Measurements from ENCODE around the gene S100A14. TPM values are rescaled to one million over a fixed set of nuclear protein-coding genes. Genes with fewer than 3 reads are reported as not detected.

Gene S100A14
- total RNA-seq, 1 experiment from 2014 or later, result 332 TPM

DNA sequence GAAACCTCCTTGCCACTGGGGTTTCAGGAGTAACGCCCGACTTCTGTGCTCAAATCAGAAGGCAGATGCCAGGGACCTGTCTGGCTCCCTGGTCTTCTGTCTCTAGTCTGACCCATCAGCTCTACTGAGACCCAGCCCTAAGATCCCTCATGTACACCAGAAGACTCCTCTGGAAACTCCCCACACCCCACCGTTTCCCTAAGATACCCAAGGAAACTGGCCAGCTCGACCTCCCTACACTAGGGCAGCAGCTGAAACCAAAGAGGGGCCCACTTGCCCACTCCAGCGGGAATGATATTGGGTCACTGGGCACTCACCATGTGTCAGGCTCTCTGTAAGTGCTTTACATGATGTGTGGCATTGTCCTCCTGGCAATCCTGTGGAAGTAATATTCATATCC lies 2.7 kb downstream of the S100A14 start:
- no peaks in the 10 kb centered on the region for H3K9me3 Mint-ChIP-seq (ENCODE audit: unreplicated experiment)
- intact Hi-C loops (cut with micrococcal nuclease), result loop anchor here (1.0 kb wide), 1 partner anchor 21 kb away; the partner anchor contains the start of gene CHTOP
- BruUV-seq (replicated peaks), result no TSS peak
- no peak for TF ChIP-seq CTCF (IDR thresholded peaks at IDR 0.05; ENCODE audit: unreplicated experiment)
- H3K4me3 Mint-ChIP-seq (ENCODE audit: unreplicated experiment), result peak overlapping the region; percentile 90
- POLR2A ChIA-PET, result interaction anchor here (0.6 to 46.1 kb wide), 30 partner anchors 2 to 354 kb away, joined by 3 to 1272 read pairs (median 9); partner anchors contain the start of genes CHTOP, CREB3L4, GATAD2B and ILF2
- peaks cover 79% of the 10 kb centered on the region for H3K4me1 Mint-ChIP-seq (ENCODE audit: insufficient read depth, unreplicated experiment)
- H3K27me3 Mint-ChIP-seq (ENCODE audit: insufficient read depth, unreplicated experiment), result no peaks in the 10 kb centered on the region
- peaks cover 25% of the 10 kb centered on the region for H3K36me3 Mint-ChIP-seq (ENCODE audit: insufficient read depth, unreplicated experiment)
- DNase-seq (ENCODE audit: unreplicated experiment), result no peak
- peak overlapping the region; percentile 94 for H3K27ac Mint-ChIP-seq (ENCODE audit: low read depth, unreplicated experiment)
- CTCF ChIA-PET, result interaction anchor here (0.6 to 11.8 kb wide), 12 partner anchors 14 to 373 kb away, joined by 3 to 214 read pairs (median 6); partner anchors contain the start of genes RAB13, S100A1 and S100A13

DNA sequence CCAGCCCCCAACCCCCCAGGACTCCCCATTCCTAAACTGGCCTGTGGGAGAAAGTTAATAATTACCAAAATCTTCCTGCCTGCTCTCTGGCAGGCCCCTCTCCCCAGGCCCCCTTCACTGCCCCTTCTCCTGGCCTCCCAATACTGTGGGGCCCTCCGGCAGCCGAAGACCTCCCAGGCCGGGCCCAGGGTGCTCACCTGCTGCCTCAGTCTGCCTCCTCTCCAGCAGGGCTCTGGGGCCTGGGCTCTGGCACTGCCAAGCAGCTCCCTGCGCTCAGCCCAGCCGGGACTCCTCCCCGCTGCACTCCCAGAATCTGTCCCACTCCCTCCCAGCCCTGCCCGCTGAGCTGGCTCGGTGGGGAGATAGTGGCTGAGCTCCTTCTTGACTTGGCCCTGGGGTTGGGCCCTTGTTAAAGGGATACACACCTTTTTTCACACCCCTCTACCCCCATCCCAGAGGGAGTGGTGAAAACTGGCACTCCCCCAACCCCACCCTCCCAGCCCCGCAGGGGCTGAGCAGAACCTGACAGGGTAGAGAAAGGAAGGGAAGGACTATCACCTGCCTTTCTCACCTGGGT lies 3.3 kb downstream of the S100A14 start, which contains the start of gene S100A16:
S100A16 (minus strand) TSS at position 383 of the 577 bp plus-strand sequence. CDS start 4,986 bp downstream, outside the sequence.
- no TSS peak for BruUV-seq (replicated peaks)
- ChIA-PET CTCF (interaction anchor here (0.6 to 11.8 kb wide), 20 partner anchors 10 to 374 kb away, joined by 3 to 214 read pairs (median 4); partner anchors contain the start of genes CHTOP, RAB13, S100A1 and S100A13), POLR2A (interaction anchor here (0.5 to 46.1 kb wide), 40 partner anchors 3 to 795 kb away, joined by 3 to 1272 read pairs (median 7); partner anchors contain the start of genes CHTOP, CREB3L4, GATAD2B and ILF2)
- H3K36me3 Mint-ChIP-seq (ENCODE audit: insufficient read depth, unreplicated experiment), result peaks cover 30% of the 10 kb centered on the region
- no peak for TF ChIP-seq CTCF (IDR thresholded peaks at IDR 0.05; ENCODE audit: unreplicated experiment)
- intact Hi-C loops (cut with micrococcal nuclease), result loop anchor here (1.0 kb wide), 1 partner anchor 21 kb away; the partner anchor contains the start of gene CHTOP
- no peaks in the 10 kb centered on the region for H3K9me3 Mint-ChIP-seq (ENCODE audit: unreplicated experiment)
- H3K4me1 Mint-ChIP-seq (ENCODE audit: insufficient read depth, unreplicated experiment), result peaks cover 80% of the 10 kb centered on the region
- H3K27me3 Mint-ChIP-seq (ENCODE audit: insufficient read depth, unreplicated experiment), result no peaks in the 10 kb centered on the region
- peak within 1 kb of the TSS; percentile 94 for H3K27ac Mint-ChIP-seq (ENCODE audit: low read depth, unreplicated experiment)
- H3K4me3 Mint-ChIP-seq (ENCODE audit: unreplicated experiment), result peak within 1 kb of the TSS; percentile 90
- DNase-seq (ENCODE audit: unreplicated experiment), result peak; percentile 98

DNA sequence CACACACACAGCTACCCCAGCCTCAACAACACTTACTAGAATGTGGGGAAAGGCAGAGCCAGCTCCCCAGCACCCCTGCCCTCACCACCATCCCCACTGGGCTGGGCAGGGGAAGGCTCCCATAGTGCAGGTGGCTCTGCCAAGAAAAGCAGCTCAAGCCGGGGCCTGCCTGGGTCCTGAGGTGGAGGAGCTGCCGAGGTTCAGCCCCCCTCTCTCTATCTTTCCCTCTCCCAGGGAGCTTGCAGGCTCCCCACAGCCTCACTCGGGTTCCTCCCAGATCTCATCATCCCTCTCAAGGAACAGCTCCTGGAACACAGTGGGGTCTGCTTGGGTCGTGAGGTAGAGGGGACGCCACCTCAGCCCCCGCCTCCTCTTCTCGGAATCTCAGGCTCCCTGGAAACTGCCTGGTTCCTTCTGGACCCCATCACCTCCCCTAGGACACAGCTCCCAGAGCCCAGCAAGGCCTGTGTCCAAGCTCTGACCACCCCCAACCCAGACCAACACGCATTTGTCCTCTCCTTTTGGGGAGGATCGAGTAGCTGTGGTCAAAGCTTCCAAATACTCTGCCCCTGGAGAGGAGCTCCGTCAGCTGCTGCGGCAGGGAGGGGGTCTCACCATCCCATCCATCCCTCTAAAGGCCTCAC lies 3.9 kb downstream of the S100A14 start:
- peaks cover 75% of the 10 kb centered on the region for H3K4me1 Mint-ChIP-seq (ENCODE audit: insufficient read depth, unreplicated experiment)
- H3K9me3 Mint-ChIP-seq (ENCODE audit: unreplicated experiment), result no peaks in the 10 kb centered on the region
- BruUV-seq (replicated peaks), result no TSS peak
- CTCF ChIA-PET, result interaction anchor here (0.6 to 11.8 kb wide), 18 partner anchors 10 to 358 kb away, joined by 3 to 214 read pairs (median 4); partner anchors contain the start of genes CHTOP, S100A1 and S100A13
- peak overlapping the region; percentile 94 for H3K27ac Mint-ChIP-seq (ENCODE audit: low read depth, unreplicated experiment)
- intact Hi-C loops (cut with micrococcal nuclease), result no loop called here
- H3K36me3 Mint-ChIP-seq (ENCODE audit: insufficient read depth, unreplicated experiment), result peaks cover 36% of the 10 kb centered on the region
- H3K4me3 Mint-ChIP-seq (ENCODE audit: unreplicated experiment), result peak overlapping the region; percentile 90
- POLR2A ChIA-PET, result interaction anchor here (0.5 to 46.1 kb wide), 41 partner anchors 3 to 1620 kb away, joined by 3 to 1272 read pairs (median 7); partner anchors contain the start of genes CHTOP, CREB3L4, GATAD2B and ILF2
- peak; percentile 65 for DNase-seq (ENCODE audit: unreplicated experiment)
- no peak for TF ChIP-seq CTCF (IDR thresholded peaks at IDR 0.05; ENCODE audit: unreplicated experiment)
- H3K27me3 Mint-ChIP-seq (ENCODE audit: insufficient read depth, unreplicated experiment), result no peaks in the 10 kb centered on the region
